8988T (cell line): ENCODE results near the gene PACS2.
"Not testable (repeated sequence)": the region's sequence is repeated elsewhere in the genome, so short reads cannot be mapped to it uniquely, and the experiment has no call there.

ENCODE experiments used
- DNase-seq: peaks from one replicate; pipeline ENCODE4 v3.0.0; 2011

Gene PACS2

GRCh38 chr14:105351920-105352851 is 37.6 kb downstream of the PACS2 start:
- peak; percentile 97 for DNase-seq

GRCh38 chr14:105353136-105353535 is 38.6 kb downstream of the PACS2 start:
- no peak for DNase-seq

- DNase-seq, result no peak
Observed at GRCh38 chr14:105354541-105354940, 40.0 kb downstream of the PACS2 start.

GRCh38 chr14:105355049-105355575 is 40.6 kb downstream of the PACS2 start:
- no peak for DNase-seq

GRCh38 chr14:105355850-105356604 is 41.5 kb downstream of the PACS2 start:
- DNase-seq, result no peak

GRCh38 chr14:105356927-105357326 is 42.4 kb downstream of the PACS2 start:
- DNase-seq, result no peak

- no peak for DNase-seq
Observed at GRCh38 chr14:105357626-105358025, 43.1 kb downstream of the PACS2 start.

GRCh38 chr14:105358140-105358846 is 43.7 kb downstream of the PACS2 start:
- no peak for DNase-seq

- DNase-seq, result no peak
Observed at GRCh38 chr14:105358943-105359342, 44.4 kb downstream of the PACS2 start.

GRCh38 chr14:105361412-105361811 is 46.9 kb downstream of the PACS2 start:
- not testable (repeated sequence) for DNase-seq

GRCh38 chr14:105363847-105364708 is 49.5 kb downstream of the PACS2 start:
- DNase-seq, result no peak

- DNase-seq, result no peak
Observed at GRCh38 chr14:105365101-105365500, 50.6 kb downstream of the PACS2 start.

GRCh38 chr14:105365681-105366080 is 51.1 kb downstream of the PACS2 start:
- no peak for DNase-seq

GRCh38 chr14:105366386-105367074 is 52.0 kb downstream of the PACS2 start:
- no peak for DNase-seq

GRCh38 chr14:105367116-105368031 is 52.8 kb downstream of the PACS2 start:
- no peak for DNase-seq

- DNase-seq, result no peak
Observed at GRCh38 chr14:105368032-105368417, 53.5 kb downstream of the PACS2 start.

GRCh38 chr14:105368426-105368825 is 53.9 kb downstream of the PACS2 start:
- DNase-seq, result no peak

- no peak for DNase-seq
Observed at GRCh38 chr14:105368910-105369652, 54.5 kb downstream of the PACS2 start.

GRCh38 chr14:105369653-105370040 is 55.1 kb downstream of the PACS2 start:
- DNase-seq, result no peak

GRCh38 chr14:105374389-105374788 is 59.8 kb downstream of the PACS2 start:
- no peak for DNase-seq
